ENCODE measurements around the gene PUS7. TPM values are rescaled to one million over a fixed set of nuclear protein-coding genes. Genes with fewer than 3 reads are reported as not detected.
A peak's percentile ranks its signal among the peaks of the same experiment; 100 is the strongest.

PUS7 gene
- total and polyA plus RNA-seq, 2 donors (not counting 3 experiments of a cell fraction or from before 2014, with no cell fraction given): 15.8 to 33.9 TPM

DNA sequence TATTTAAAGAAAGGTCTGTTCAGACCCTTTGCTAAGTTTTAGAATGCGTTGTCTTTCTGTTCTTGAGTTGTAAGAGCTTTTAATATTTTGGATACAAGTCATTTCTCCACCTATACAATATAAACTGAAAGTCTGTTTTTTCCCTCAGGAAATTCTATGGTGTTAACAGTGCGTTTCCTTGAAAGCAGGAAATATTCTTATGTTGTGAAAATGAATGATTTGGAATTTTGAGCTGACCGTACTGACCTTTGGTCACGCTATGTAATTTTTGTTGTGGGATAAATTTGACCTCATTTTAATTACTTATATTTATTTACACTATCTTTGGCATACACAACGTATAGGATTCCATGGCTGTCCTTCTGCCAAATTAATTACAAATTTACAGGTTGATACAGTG, 43.5 kb downstream of the PUS7 start:
- H3K27ac ChIP-seq (ENCODE audit: insufficient read depth, low read depth, low read length): peak overlapping the region; percentile 33
- no peaks in the 10 kb centered on the region for H3K9me1 ChIP-seq (replicated peaks; ENCODE audit: control insufficient read depth, extremely low read depth, insufficient read depth, low read length)
- H3K4me2 ChIP-seq (ENCODE audit: insufficient read depth, low read length): peak overlapping the region; percentile 74
- H3K4me1 ChIP-seq (ENCODE audit: control insufficient read depth, extremely low read depth, insufficient read depth, low read length): peaks cover 15% of the 10 kb centered on the region
- intact Hi-C loops (cut with micrococcal nuclease) (loop anchor here (1.0 kb wide), 1 partner anchor 9 kb away; no protein-coding TSS in a partner anchor), dilution Hi-C loops (cut with MboI; ENCODE audit: extremely low pct_ligation_motif_present, low sequenced_read_pairs) (no loop called here)
- H3K4me3 ChIP-seq (replicated peaks in 1 of 3; ENCODE audit: insufficient read depth in 1 of 3, low read depth in 1 of 3, low read length in 3 of 3): peak overlapping the region in 1 of 3 experiments; percentile 27
- H4K20me1 ChIP-seq (replicated peaks; ENCODE audit: control insufficient read depth, extremely low read depth, insufficient read depth, low read length): no peaks in the 10 kb centered on the region
- BruUV-seq (replicated peaks): no TSS peak
- peaks cover 0 to 3% of the 10 kb centered on the region in 2 experiments for H3K36me3 ChIP-seq (ENCODE audit: control insufficient read depth in 2 of 2, extremely low read depth in 1 of 2, insufficient read depth in 2 of 2, low read length in 2 of 2)
- H3K9me3 ChIP-seq (replicated peaks; ENCODE audit: control insufficient read depth, insufficient read depth, low read length): no peaks in the 10 kb centered on the region
- ChIA-PET CTCF (interaction anchor here (0.7 to 1.6 kb wide), 3 partner anchors 9 to 78 kb away, joined by 3 to 4 read pairs (median 4); no protein-coding TSS in a partner anchor), POLR2A (no interaction called here)
- TF ChIP-seq JUN (IDR thresholded peaks at IDR 0.05; ENCODE audit: borderline replicate concordance, insufficient read depth, insufficient read length, low read depth) (peak; percentile 28), FOS (IDR thresholded peaks at IDR 0.05; ENCODE audit: borderline replicate concordance, insufficient read depth, low read length) (no peak)
- DNase-seq (ENCODE audit: low read depth, low spot score): peak; percentile 89
- H3K27me3 ChIP-seq (ENCODE audit: control insufficient read depth in 2 of 2, insufficient read depth in 2 of 2, low read length in 2 of 2): no peaks in the 10 kb centered on the region
- FAIRE-seq: no peak
- H3K79me2 ChIP-seq (ENCODE audit: control insufficient read depth, insufficient read depth, low read length): no peaks in the 10 kb centered on the region
- peak overlapping the region; percentile 6 for H3K9ac ChIP-seq (replicated peaks; ENCODE audit: extremely low read depth, insufficient read depth, low read length)
- no peak overlapping the region for H2AFZ ChIP-seq (ENCODE audit: low read depth, low read length)

DNA sequence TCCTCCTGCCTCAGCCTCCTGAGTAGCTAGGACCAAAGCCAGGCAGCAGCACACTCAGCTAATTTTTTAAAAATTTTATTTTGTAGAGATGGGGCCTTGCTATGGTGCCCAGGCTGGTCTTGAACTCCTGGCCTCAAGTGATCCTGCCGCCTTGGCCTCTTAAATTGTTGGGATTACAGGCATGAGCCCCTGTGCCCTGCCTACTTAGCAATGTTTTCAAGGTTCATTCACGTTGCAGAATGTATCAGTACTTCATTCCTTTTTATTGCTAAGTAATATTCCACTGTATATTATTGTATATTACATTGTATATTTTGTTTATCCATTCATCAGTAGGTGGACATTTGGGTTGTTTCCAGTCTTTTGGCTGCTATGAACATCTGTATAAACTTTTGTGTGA, 44.2 kb downstream of the PUS7 start:
- no peak for DNase-seq (ENCODE audit: low read depth, low spot score)
- peaks cover 0 to 3% of the 10 kb centered on the region in 2 experiments for H3K36me3 ChIP-seq (ENCODE audit: control insufficient read depth in 2 of 2, extremely low read depth in 1 of 2, insufficient read depth in 2 of 2, low read length in 2 of 2)
- FAIRE-seq: no peak
- no peaks in the 10 kb centered on the region for H3K9me3 ChIP-seq (replicated peaks; ENCODE audit: control insufficient read depth, insufficient read depth, low read length)
- ChIA-PET CTCF (interaction anchor here (1.6 kb wide), 1 partner anchor 10 kb away, joined by 4 read pairs; no protein-coding TSS in a partner anchor), POLR2A (no interaction called here)
- no peaks in the 10 kb centered on the region for H4K20me1 ChIP-seq (replicated peaks; ENCODE audit: control insufficient read depth, extremely low read depth, insufficient read depth, low read length)
- dilution Hi-C loops (cut with MboI; ENCODE audit: extremely low pct_ligation_motif_present, low sequenced_read_pairs): no loop called here
- BruUV-seq (replicated peaks): no TSS peak
- H2AFZ ChIP-seq (ENCODE audit: low read depth, low read length): no peak overlapping the region
- H3K4me3 ChIP-seq (replicated peaks in 1 of 3; ENCODE audit: insufficient read depth in 1 of 3, low read depth in 1 of 3, low read length in 3 of 3): no peak overlapping the region
- H3K9me1 ChIP-seq (replicated peaks; ENCODE audit: control insufficient read depth, extremely low read depth, insufficient read depth, low read length): no peaks in the 10 kb centered on the region
- no peak overlapping the region for H3K9ac ChIP-seq (replicated peaks; ENCODE audit: extremely low read depth, insufficient read depth, low read length)
- H3K4me2 ChIP-seq (ENCODE audit: insufficient read depth, low read length): no peak overlapping the region
- no peaks in the 10 kb centered on the region for H3K79me2 ChIP-seq (ENCODE audit: control insufficient read depth, insufficient read depth, low read length)
- no peaks in the 10 kb centered on the region for H3K27me3 ChIP-seq (ENCODE audit: control insufficient read depth in 2 of 2, insufficient read depth in 2 of 2, low read length in 2 of 2)
- peaks cover 15% of the 10 kb centered on the region for H3K4me1 ChIP-seq (ENCODE audit: control insufficient read depth, extremely low read depth, insufficient read depth, low read length)
- intact Hi-C loops (cut with micrococcal nuclease): loop anchor here (1.0 kb wide), 1 partner anchor 9 kb away; no protein-coding TSS in a partner anchor
- TF ChIP-seq POLR2AphosphoS5 (IDR thresholded peaks at IDR 0.05; ENCODE audit: insufficient read depth, low read depth, low read length): no peak
- TF ChIP-seq, protein P1, sequence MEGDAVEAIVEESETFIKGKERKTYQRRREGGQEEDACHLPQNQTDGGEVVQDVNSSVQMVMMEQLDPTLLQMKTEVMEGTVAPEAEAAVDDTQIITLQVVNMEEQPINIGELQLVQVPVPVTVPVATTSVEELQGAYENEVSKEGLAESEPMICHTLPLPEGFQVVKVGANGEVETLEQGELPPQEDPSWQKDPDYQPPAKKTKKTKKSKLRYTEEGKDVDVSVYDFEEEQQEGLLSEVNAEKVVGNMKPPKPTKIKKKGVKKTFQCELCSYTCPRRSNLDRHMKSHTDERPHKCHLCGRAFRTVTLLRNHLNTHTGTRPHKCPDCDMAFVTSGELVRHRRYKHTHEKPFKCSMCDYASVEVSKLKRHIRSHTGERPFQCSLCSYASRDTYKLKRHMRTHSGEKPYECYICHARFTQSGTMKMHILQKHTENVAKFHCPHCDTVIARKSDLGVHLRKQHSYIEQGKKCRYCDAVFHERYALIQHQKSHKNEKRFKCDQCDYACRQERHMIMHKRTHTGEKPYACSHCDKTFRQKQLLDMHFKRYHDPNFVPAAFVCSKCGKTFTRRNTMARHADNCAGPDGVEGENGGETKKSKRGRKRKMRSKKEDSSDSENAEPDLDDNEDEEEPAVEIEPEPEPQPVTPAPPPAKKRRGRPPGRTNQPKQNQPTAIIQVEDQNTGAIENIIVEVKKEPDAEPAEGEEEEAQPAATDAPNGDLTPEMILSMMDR (IDR thresholded peaks at IDR 0.05; ENCODE audit: extremely low read depth in 1 of 2, insufficient read depth in 1 of 2, low read depth in 1 of 2, low read length in 2 of 2): no peak
- TF ChIP-seq FOS (IDR thresholded peaks at IDR 0.05; ENCODE audit: borderline replicate concordance, insufficient read depth, low read length): no peak
- TF ChIP-seq EZH2 (IDR thresholded peaks at IDR 0.05; ENCODE audit: borderline replicate concordance, low read depth, low read length, severe bottlenecking): no peak
- TF ChIP-seq POLR2A (IDR thresholded peaks at IDR 0.05; ENCODE audit: low read depth, low read length): no peak
- TF ChIP-seq, protein P2, sequence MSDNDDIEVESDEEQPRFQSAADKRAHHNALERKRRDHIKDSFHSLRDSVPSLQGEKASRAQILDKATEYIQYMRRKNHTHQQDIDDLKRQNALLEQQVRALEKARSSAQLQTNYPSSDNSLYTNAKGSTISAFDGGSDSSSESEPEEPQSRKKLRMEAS (IDR thresholded peaks at IDR 0.05; ENCODE audit: insufficient read depth, insufficient read length): no peak
- no peak for TF ChIP-seq GATA2 (IDR thresholded peaks at IDR 0.05; ENCODE audit: insufficient read depth, insufficient read length, low read depth, low read length)
- no peak for TF ChIP-seq JUN (IDR thresholded peaks at IDR 0.05; ENCODE audit: borderline replicate concordance, insufficient read depth, insufficient read length, low read depth)
- TF ChIP-seq MYC (IDR thresholded peaks at IDR 0.05; ENCODE audit: low read depth, low read length): no peak
- H3K27ac ChIP-seq (ENCODE audit: insufficient read depth, low read depth, low read length): no peak overlapping the region

Measured in endothelial cell of umbilical vein (primary cell).